OCI-LY7 (cell line): Measurements from ENCODE around the gene INTS14. TPM values are rescaled to one million over a fixed set of nuclear protein-coding genes. Genes with fewer than 3 reads are reported as not detected.

ENCODE experiments used
- BruUV-seq: library from RNA; stranded (reverse); fragments of 400-500 nt; replicated peaks from 2 replicates; lab custom pipeline; 2021; lab: Mats Ljungman, UMichigan
- CTCF ChIA-PET: fragments of 300-600 bp; sonication (Branson Sonifier 250); formaldehyde crosslinking; loops from one replicate; lab custom pipeline; 2022; ENCODE audit warnings: antibody characterized with exemption; ENCODE audit not compliant: unreplicated experiment; lab: Charles Lee
- POLR2A ChIA-PET: fragments of 300-600 bp; sonication (Branson Sonifier 250); formaldehyde crosslinking; loops from one replicate; lab custom pipeline; 2022; ENCODE audit warnings: antibody characterized with exemption; lab: Charles Lee
- DNase-seq: peaks from one replicate; pipeline ENCODE4 v3.0.0-alpha.2; 2015; ENCODE audit warnings: low spot score
- H2AFZ ChIP-seq: fragments of 200-600 bp; sonication (generic), shearing (Covaris generic); 2 replicates; pipeline ENCODE4 v1.6.1; 2014; ENCODE audit warnings: mild to moderate bottlenecking, antibody characterized with exemption, low read length, moderate library complexity
- H3K27ac ChIP-seq: fragments of 200-600 bp; sonication (generic); 2 replicates; pipeline ENCODE4 v1.5.1; 2014; ENCODE audit warnings: mixed run types, low read depth, mild to moderate bottlenecking, moderate library complexity, low read length, inconsistent platforms; ENCODE audit not compliant: poor library complexity, severe bottlenecking
- H3K36me3 ChIP-seq: fragments of 200-600 bp; sonication (generic); 2 replicates; pipeline ENCODE4 v1.6.1; 2014; ENCODE audit warnings: mild to moderate bottlenecking, antibody characterized with exemption, low read length, moderate library complexity, mixed read lengths; ENCODE audit not compliant: insufficient read depth
- H3K4me1 ChIP-seq: fragments of 200-600 bp; sonication (generic); 2 replicates; pipeline ENCODE4 v1.5.1; 2014; ENCODE audit warnings: mild to moderate bottlenecking, low read length; ENCODE audit not compliant: insufficient read depth, poor library complexity, severe bottlenecking
- H3K4me2 ChIP-seq: fragments of 200-600 bp; sonication (generic); 2 replicates; pipeline ENCODE4 v1.6.1; 2014; ENCODE audit warnings: mild to moderate bottlenecking, low read length
- H3K4me3 ChIP-seq: fragments of 200-600 bp; sonication (generic); 2 replicates; pipeline ENCODE4 v1.5.1; 2014; ENCODE audit warnings: mild to moderate bottlenecking, low read depth, low read length; ENCODE audit not compliant: poor library complexity, severe bottlenecking
- H3K79me2 ChIP-seq: fragments of 200-600 bp; sonication (generic); 2 replicates; pipeline ENCODE4 v1.6.1; 2016; ENCODE audit warnings: low read depth, mild to moderate bottlenecking, low read length, moderate library complexity, mixed read lengths; ENCODE audit not compliant: insufficient read depth
- H3K9me2 ChIP-seq: fragments of 200-600 bp; sonication (generic); 2 replicates; pipeline ENCODE4 v1.6.1; 2016; ENCODE audit warnings: mild to moderate bottlenecking, low read length, mixed read lengths; ENCODE audit not compliant: insufficient read depth
- H3K9me3 ChIP-seq: fragments of 200-600 bp; sonication (generic); 2 replicates; pipeline ENCODE4 v1.6.1; 2014; ENCODE audit warnings: mild to moderate bottlenecking, mixed run types, low read length, mixed read lengths
- H4K20me1 ChIP-seq: fragments of 200-600 bp; sonication (generic); 2 replicates; pipeline ENCODE4 v1.6.1; 2014; ENCODE audit warnings: mild to moderate bottlenecking, antibody characterized with exemption, low read length, moderate library complexity, mixed read lengths; ENCODE audit not compliant: insufficient read depth
- CTCF ChIP-seq: fragments of 200-600 bp; sonication (generic); conservative IDR thresholded peaks from 2 replicates; pipeline ENCODE4 v1.5.1; 2014; ENCODE audit warnings: mild to moderate bottlenecking, antibody characterized with exemption, low read length, moderate library complexity, mixed read lengths
- EZH2phosphoT487 ChIP-seq: fragments of 200-600 bp; sonication (generic); IDR thresholded peaks from 2 replicates; pipeline ENCODE4 v1.6.1; 2018; ENCODE audit warnings: low read depth, borderline replicate concordance, mild to moderate bottlenecking, mixed run types, antibody characterized with exemption, low read length, moderate library complexity, mixed read lengths
- intact Hi-C: fragments of 100-400 bp; cut with micrococcal nuclease; formaldehyde crosslinking; loops from one replicate; pipeline ENCODE4 v1.10.0; 2022; ENCODE audit not compliant: unreplicated experiment
- total RNA-seq, 2 experiments: library from RNA; depleted of rRNA in 1 of 2; stranded (reverse); fragments of >200 nt in 1 of 2; shearing (Covaris generic) in 1 of 2; gene quantifications; 2 replicates each; pipeline ENCODE4 v1.2.3, GENCODE V29; 2014 to 2022

INTS14 gene
- total RNA-seq, 2 experiments from 2014 or later: 45.8 to 46.7 TPM

GRCh38 chr15:65611888-65612615 lies 1.1 kb upstream of the INTS14 start:
- Histone ChIP-seq H3K4me2 (peak overlapping the region; percentile 82), H3K4me3 (peak overlapping the region; percentile 72), H3K4me1 (peaks cover 30% of the 10 kb centered on the region), H3K9me3 (no peaks in the 10 kb centered on the region), H3K27ac (peak overlapping the region; percentile 36), H3K9me2 (no peaks in the 10 kb centered on the region), H3K36me3 (peaks cover under 1% of the 10 kb centered on the region; the same call in 1 of the 2 replicates), H4K20me1 (no peaks in the 10 kb centered on the region), H3K79me2 (peaks cover 30% of the 10 kb centered on the region), H2AFZ (peak overlapping the region; percentile 75)
- peak; percentile 43 for DNase-seq
- intact Hi-C loops: loop anchor here (5.0 kb wide), 2 partner anchors 370 to 680 kb away; partner anchors contain the start of gene DIS3L
- ChIA-PET CTCF (no interaction called here), POLR2A (no interaction called here)
- no TSS peak for BruUV-seq
- TF ChIP-seq CTCF (no peak), EZH2phosphoT487 (no peak)

- ChIA-PET POLR2A (interaction anchor here (0.7 to 1.3 kb wide), 2 partner anchors 24 to 332 kb away, joined by 3 read pairs; no protein-coding TSS in a partner anchor), CTCF (no interaction called here)
- Histone ChIP-seq H3K36me3 (peaks cover 70% of the 10 kb centered on the region), H3K9me3 (no peaks in the 10 kb centered on the region), H3K4me3 (no peak overlapping the region), H3K79me2 (peaks cover 12% of the 10 kb centered on the region), H4K20me1 (no peaks in the 10 kb centered on the region), H3K27ac (no peak overlapping the region), H3K9me2 (no peaks in the 10 kb centered on the region), H3K4me1 (no peaks in the 10 kb centered on the region), H2AFZ (no peak overlapping the region), H3K4me2 (no peak overlapping the region)
- intact Hi-C loops: no loop called here
- no peak for DNase-seq
- TF ChIP-seq EZH2phosphoT487 (no peak), CTCF (no peak)
- BruUV-seq: no TSS peak
Measured at GRCh38 chr15:65603559-65603958, 7.4 kb downstream of the INTS14 start.

GRCh38 chr15:65603134-65603533 lies 7.8 kb downstream of the INTS14 start:
- Histone ChIP-seq H3K9me3 (no peaks in the 10 kb centered on the region), H3K4me3 (no peak overlapping the region), H4K20me1 (no peaks in the 10 kb centered on the region), H3K9me2 (no peaks in the 10 kb centered on the region), H2AFZ (no peak overlapping the region), H3K36me3 (peaks cover 74% of the 10 kb centered on the region), H3K4me2 (no peak overlapping the region), H3K4me1 (no peaks in the 10 kb centered on the region), H3K79me2 (peaks cover 10% of the 10 kb centered on the region; the same call in 1 of the 2 replicates), H3K27ac (no peak overlapping the region)
- ChIA-PET CTCF (no interaction called here), POLR2A (interaction anchor here (0.7 to 1.3 kb wide), 2 partner anchors 24 to 332 kb away, joined by 3 read pairs; no protein-coding TSS in a partner anchor)
- no peak for DNase-seq
- intact Hi-C loops: no loop called here
- BruUV-seq: no TSS peak
- TF ChIP-seq CTCF: no peak
- TF ChIP-seq EZH2phosphoT487: no peak
